Panc1 (cell line): ENCODE results near the gene S100A1. TPM values are rescaled to one million over a fixed set of nuclear protein-coding genes. Genes with fewer than 3 reads are reported as not detected.

Experiments used
- ATAC-seq: fragments of 200-7000 bp; cut with Tn5 transposase; 2 replicates; pipeline ENCODE4 v1.9.1; 2020; ENCODE audit warnings: mild to moderate bottlenecking, moderate library complexity
- BruUV-seq: library from RNA; stranded (reverse); fragments of 400-500 nt; replicated peaks from 2 replicates; lab custom pipeline; 2021; lab: Mats Ljungman, UMichigan
- CTCF ChIA-PET: fragments of 300-600 bp; sonication (Branson Sonifier 250); formaldehyde crosslinking; loops from one replicate; lab custom pipeline; 2022; ENCODE audit warnings: antibody characterized with exemption; lab: Charles Lee
- POLR2A ChIA-PET: fragments of 300-600 bp; sonication (Branson Sonifier 250); formaldehyde crosslinking; loops from one replicate; lab custom pipeline; 2022; ENCODE audit warnings: antibody characterized with exemption; lab: Charles Lee
- DNase-seq: peaks from one replicate; pipeline ENCODE4 v3.0.0-alpha.2; 2010; ENCODE audit warnings: low read depth, low spot score
- H3K27ac ChIP-seq: 2 replicates; pipeline ENCODE4 v1.5.1; 2011; ENCODE audit warnings: mild to moderate bottlenecking, low read length, inconsistent platforms
- H3K27me3 ChIP-seq: fragments of 200-500 bp; sonication (Bioruptor generic); 2 replicates; pipeline ENCODE4 v1.6.0; 2014; ENCODE audit warnings: low read length, inconsistent platforms; ENCODE audit not compliant: control insufficient read depth, insufficient read depth
- H3K36me3 ChIP-seq: fragments of 200-500 bp; sonication (Bioruptor generic); 2 replicates; pipeline ENCODE4 v1.5.1; 2014; ENCODE audit warnings: inconsistent platforms, mild to moderate bottlenecking, low read length, moderate library complexity; ENCODE audit not compliant: control insufficient read depth, insufficient read depth
- H3K4me1 ChIP-seq: 2 replicates; pipeline ENCODE4 v1.5.1; 2011; ENCODE audit warnings: inconsistent platforms, mild to moderate bottlenecking, low read length, moderate library complexity; ENCODE audit not compliant: control insufficient read depth, insufficient read depth
- H3K4me3 ChIP-seq, 2 experiments: 2 replicates each; pipeline ENCODE4 v1.5.1; 2011 to 2012; ENCODE audit warnings: low read depth in 2 of 2, low read length in 2 of 2, mild to moderate bottlenecking in 2 of 2, inconsistent platforms in 1 of 2, moderate library complexity in 1 of 2
- H3K9me3 ChIP-seq: fragments of 200-500 bp; sonication (Bioruptor generic); 2 replicates; pipeline ENCODE4 v1.5.1; 2014; ENCODE audit warnings: low read depth, mild to moderate bottlenecking, inconsistent platforms, low read length, moderate library complexity; ENCODE audit not compliant: control insufficient read depth, insufficient read depth
- CTCF ChIP-seq: fragments of 450-650 bp; IDR thresholded peaks from 2 replicates; pipeline ENCODE4 v1.5.1; 2017; ENCODE audit warnings: mild to moderate bottlenecking
- POLR2AphosphoS5 ChIP-seq: IDR thresholded peaks from 2 replicates; pipeline ENCODE4 v1.6.1; 2012; ENCODE audit warnings: mild to moderate bottlenecking, low read depth, low read length, moderate library complexity
- REST ChIP-seq, 2 experiments: IDR thresholded peaks; 2 replicates each; pipeline ENCODE4 v1.6.1; 2011 to 2012; ENCODE audit warnings: low read depth in 2 of 2, control low read depth in 1 of 2, low read length in 1 of 2, mild to moderate bottlenecking in 1 of 2, moderate library complexity in 1 of 2; ENCODE audit not compliant: insufficient read depth in 1 of 2
- SIN3A ChIP-seq: IDR thresholded peaks from 2 replicates; pipeline ENCODE4 v1.6.1; 2012; ENCODE audit warnings: low read depth, mild to moderate bottlenecking, low read length, moderate library complexity, borderline replicate concordance; ENCODE audit not compliant: insufficient read depth
- TCF7L2 ChIP-seq: IDR thresholded peaks from 2 replicates; pipeline ENCODE4 v1.6.1; 2011; ENCODE audit warnings: mild to moderate bottlenecking, low read depth, low read length, inconsistent platforms
- in situ Hi-C: cut with HindIII; loops from 2 replicates; pipeline ENCODE4 v1.10.0; 2016; ENCODE audit warnings: low sequenced_read_pairs, low pct_unique_long_range_greater_than_20kb
- intact Hi-C: fragments of 100-400 bp; cut with micrococcal nuclease; formaldehyde crosslinking; loops from one replicate; pipeline ENCODE4 v1.10.0; 2022; ENCODE audit not compliant: unreplicated experiment
- total RNA-seq: library from RNA; stranded (reverse); gene quantifications from one replicate; pipeline ENCODE4 v1.2.1, GENCODE V29; 2021; ENCODE audit not compliant: unreplicated experiment

The S100A1 gene
- total RNA-seq, 1 experiment from 2014 or later = 2.9 TPM

- BruUV-seq = no TSS peak
- no peak for TF ChIP-seq REST (IDR thresholded peaks at IDR 0.05; ENCODE audit: insufficient read depth in 1 of 2, low read depth in 2 of 2, low read length in 1 of 2)
- TF ChIP-seq POLR2AphosphoS5 = no peak
- no peak for TF ChIP-seq TCF7L2
- TF ChIP-seq CTCF = no peak
- TF ChIP-seq SIN3A = no peak
- intact Hi-C loops (no loop called here), in situ Hi-C loops (loop anchor here (25.0 kb wide), 1 partner anchor 252 kb away; the partner anchor contains the start of gene S100A9)
- no peak for DNase-seq
- Histone ChIP-seq H3K36me3 (no peaks in the 10 kb centered on the region), H3K9me3 (no peaks in the 10 kb centered on the region), H3K27ac (peak overlapping the region; percentile 42; the same call in 1 of the 2 replicates), H3K4me3 (no peak overlapping the region), H3K27me3 (no peaks in the 10 kb centered on the region), H3K4me1 (peaks cover 34% of the 10 kb centered on the region)
- CTCF ChIA-PET = interaction anchor here (1.2 to 1.6 kb wide), 2 partner anchors 9 to 13 kb away, joined by 3 to 4 read pairs; partner anchors contain the start of gene S100A13
- POLR2A ChIA-PET = interaction anchor here (1.6 to 1.9 kb wide), 2 partner anchors 13 to 20 kb away, joined by 5 read pairs; partner anchors contain the start of genes CHTOP and S100A13
- ATAC-seq = no peak
Observed at GRCh38 chr1:153614189-153614900, 13.9 kb upstream of the S100A1 start.

- BruUV-seq = no TSS peak
- no peak overlapping the region for H3K4me3 ChIP-seq
- ChIA-PET POLR2A (interaction anchor here (1.6 to 1.9 kb wide), 2 partner anchors 13 to 19 kb away, joined by 5 read pairs; partner anchors contain the start of genes CHTOP and S100A13), CTCF (interaction anchor here (1.2 to 1.6 kb wide), 3 partner anchors 9 to 81 kb away, joined by 3 to 4 read pairs (median 3); partner anchors contain the start of gene S100A13)
- in situ Hi-C loops (loop anchor here (25.0 kb wide), 1 partner anchor 253 kb away; the partner anchor contains the start of gene S100A9), intact Hi-C loops (loop anchor here (5.0 kb wide), 1 partner anchor 103 kb away; no protein-coding TSS in a partner anchor)
- no peaks in the 10 kb centered on the region for H3K36me3 ChIP-seq
- H3K27me3 ChIP-seq = no peaks in the 10 kb centered on the region
- H3K9me3 ChIP-seq = no peaks in the 10 kb centered on the region
- ATAC-seq = no peak
- DNase-seq = no peak
- H3K27ac ChIP-seq = no peak overlapping the region
- H3K4me1 ChIP-seq = peaks cover 28% of the 10 kb centered on the region
- no peak for TF ChIP-seq POLR2AphosphoS5
- TF ChIP-seq CTCF = no peak
- no peak for TF ChIP-seq REST (IDR thresholded peaks at IDR 0.05; ENCODE audit: insufficient read depth in 1 of 2, low read depth in 2 of 2, low read length in 1 of 2)
- no peak for TF ChIP-seq SIN3A
- TF ChIP-seq TCF7L2 = no peak
Observed at GRCh38 chr1:153614906-153615305, 13.3 kb upstream of the S100A1 start.
